Endothelial cell of umbilical vein (primary cell): ENCODE data around the gene FCN2. TPM values are rescaled to one million over a fixed set of nuclear protein-coding genes. Genes with fewer than 3 reads are reported as not detected.

Source experiments
- BruUV-seq: library from RNA; stranded (reverse); fragments of 400-500 nt; replicated peaks from 2 replicates; lab custom pipeline; 2021; lab: Mats Ljungman, UMichigan
- CTCF ChIA-PET: fragments of 300-600, 350-600 bp; sonication (Branson Sonifier 250); formaldehyde crosslinking; loops from one replicate; lab custom pipeline; 2021; ENCODE audit warnings: antibody characterized with exemption, inconsistent platforms; lab: Charles Lee
- POLR2A ChIA-PET: fragments of 300-600, 350-600 bp; sonication (Branson Sonifier 250); formaldehyde crosslinking; loops from one replicate; lab custom pipeline; 2021; ENCODE audit warnings: antibody characterized with exemption, inconsistent platforms; lab: Charles Lee
- DNase-seq: peaks from one replicate; pipeline ENCODE4 v3.0.0-alpha.2; 2011; ENCODE audit warnings: low read depth, low spot score
- FAIRE-seq: peaks from 2 replicates; lab custom pipeline; 2011; peaks lifted over from hg19 to GRCh38; lab: Jason Lieb, UNC
- H2AFZ ChIP-seq: 2 replicates; pipeline ENCODE4 v1.6.0; 2012; ENCODE audit warnings: low read depth, low read length, control low read depth, inconsistent platforms
- H3K27ac ChIP-seq: 2 replicates; pipeline ENCODE4 v1.5.1; 2011; ENCODE audit warnings: low read depth, mild to moderate bottlenecking, control low read depth, low read length, moderate library complexity; ENCODE audit not compliant: insufficient read depth
- H3K27me3 ChIP-seq, 2 experiments: 2 replicates each; pipeline versions ENCODE4 v1.6.0 to v1.6.1; 2011; ENCODE audit warnings: low read length in 2 of 2, mixed read lengths in 1 of 2; ENCODE audit not compliant: control insufficient read depth in 2 of 2, insufficient read depth in 2 of 2
- H3K36me3 ChIP-seq, 2 experiments: 2 replicates in 1 of 2; 3 replicates in 1 of 2; pipeline ENCODE4 v1.5.1; 2011; ENCODE audit warnings: low read length in 2 of 2, mild to moderate bottlenecking in 1 of 2, moderate library complexity in 1 of 2; ENCODE audit not compliant: control insufficient read depth in 2 of 2, insufficient read depth in 2 of 2; ENCODE audit errors: extremely low read depth in 1 of 2
- H3K4me1 ChIP-seq: 3 replicates; pipeline ENCODE4 v1.5.1; 2011; ENCODE audit warnings: mild to moderate bottlenecking, low read length; ENCODE audit not compliant: control insufficient read depth, insufficient read depth; ENCODE audit errors: extremely low read depth
- H3K4me2 ChIP-seq: 2 replicates; pipeline ENCODE4 v1.6.1; 2011; ENCODE audit warnings: low read length, control low read depth, mixed read lengths; ENCODE audit not compliant: insufficient read depth
- H3K4me3 ChIP-seq, 3 experiments: fragments of 200-600 bp in 1 of 3; sonication (generic), shearing (Covaris generic) in 1 of 3; replicated peaks in 1 of 3; 2 replicates each; pipeline ENCODE4 v1.5.1; 2011 to 2016; ENCODE audit warnings: control low read depth in 3 of 3, low read length in 3 of 3, mild to moderate bottlenecking in 2 of 3, inconsistent platforms in 1 of 3, low read depth in 1 of 3, moderate library complexity in 1 of 3; ENCODE audit not compliant: insufficient read depth in 1 of 3
- H3K79me2 ChIP-seq: 2 replicates; pipeline ENCODE4 v1.6.0; 2012; ENCODE audit warnings: low read length, inconsistent platforms; ENCODE audit not compliant: control insufficient read depth, insufficient read depth
- H3K9ac ChIP-seq: replicated peaks from 2 replicates; pipeline ENCODE3; 2011; ENCODE audit warnings: low read length, control low read depth; ENCODE audit not compliant: insufficient read depth; ENCODE audit errors: extremely low read depth
- H3K9me1 ChIP-seq: replicated peaks from 3 replicates; pipeline ENCODE4 v1.6.0; 2011; ENCODE audit warnings: mild to moderate bottlenecking, low read length; ENCODE audit not compliant: control insufficient read depth, insufficient read depth; ENCODE audit errors: extremely low read depth
- H3K9me3 ChIP-seq: replicated peaks from 2 replicates; pipeline ENCODE4 v1.5.1; 2012; ENCODE audit warnings: low read length, inconsistent platforms; ENCODE audit not compliant: control insufficient read depth, insufficient read depth
- H4K20me1 ChIP-seq: replicated peaks from 2 replicates; pipeline ENCODE3; 2011; ENCODE audit warnings: mild to moderate bottlenecking, low read length; ENCODE audit not compliant: control insufficient read depth, insufficient read depth; ENCODE audit errors: extremely low read depth
- CTCF ChIP-seq, 2 donors: IDR thresholded peaks; 1 replicate in 1 of 2; 2 replicates in 1 of 2; pipeline ENCODE4 v1.5.1; 2011; ENCODE audit warnings: low read length in 2 of 2, mild to moderate bottlenecking in 2 of 2, moderate library complexity in 2 of 2, control low read depth in 1 of 2, inconsistent platforms in 1 of 2, low read depth in 1 of 2; ENCODE audit not compliant: insufficient read depth in 1 of 2; ENCODE audit errors: extremely low read depth in 1 of 2
- EZH2 ChIP-seq: IDR thresholded peaks from 2 replicates; pipeline ENCODE4 v1.6.1; 2012; ENCODE audit warnings: borderline replicate concordance, low read depth, mild to moderate bottlenecking, moderate library complexity, low read length, inconsistent platforms; ENCODE audit not compliant: severe bottlenecking
- FOS ChIP-seq: IDR thresholded peaks from 2 replicates; pipeline ENCODE4 v1.6.1; 2011; ENCODE audit warnings: mild to moderate bottlenecking, low read length, moderate library complexity, borderline replicate concordance; ENCODE audit not compliant: insufficient read depth
- GATA2 ChIP-seq: IDR thresholded peaks from 2 replicates; pipeline ENCODE4 v1.7.0; 2011; ENCODE audit warnings: low read depth, mild to moderate bottlenecking, moderate library complexity, mixed read lengths, low read length; ENCODE audit not compliant: insufficient read length, insufficient read depth
- JUN ChIP-seq: IDR thresholded peaks from 2 replicates; pipeline ENCODE4 v1.6.1; 2011; ENCODE audit warnings: borderline replicate concordance, low read depth; ENCODE audit not compliant: insufficient read length, insufficient read depth
- MAX ChIP-seq: IDR thresholded peaks from 2 replicates; pipeline ENCODE4 v1.6.1; 2011; ENCODE audit not compliant: insufficient read depth, insufficient read length
- MYC ChIP-seq: IDR thresholded peaks from one replicate; pipeline ENCODE4 v1.6.1; 2011; ENCODE audit warnings: mild to moderate bottlenecking, low read depth, low read length
- POLR2A ChIP-seq: IDR thresholded peaks from 2 replicates; pipeline ENCODE4 v1.6.1; 2012; ENCODE audit warnings: low read depth, mild to moderate bottlenecking, control low read depth, low read length
- POLR2AphosphoS5 ChIP-seq: IDR thresholded peaks from 2 replicates; pipeline ENCODE4 v1.6.1; 2012; ENCODE audit warnings: low read depth, mild to moderate bottlenecking, control low read depth, low read length, moderate library complexity; ENCODE audit not compliant: insufficient read depth
- dilution Hi-C: fragments of 300-500 bp; cut with MboI; formaldehyde crosslinking; loops from one replicate; pipeline ENCODE4 v1.15.0; 2019; ENCODE audit warnings: low sequenced_read_pairs; ENCODE audit not compliant: extremely low pct_ligation_motif_present
- intact Hi-C: fragments of 100-400 bp; cut with micrococcal nuclease; formaldehyde crosslinking; loops from one replicate; pipeline ENCODE4 v1.10.0; 2022
- polyA plus RNA-seq, 4 experiments: library from polyadenylated mRNA; depleted of rRNA in 3 of 4; stranded (reverse) in 3 of 4; unstranded in 1 of 4; fragments of >200 nt; gene quantifications; 2 replicates each; pipeline versions ENCODE4 v1.2.1 to v1.2.3, GENCODE V29; 2011 to 2012; ENCODE audit warnings: missing spikeins in 1 of 4
- total RNA-seq: library from RNA; stranded (reverse); gene quantifications from 2 replicates; pipeline ENCODE4 v1.2.3, GENCODE V29; 2021

The FCN2 gene
- total and polyA plus RNA-seq, 2 donors (not counting 3 experiments of a cell fraction or from before 2014, with no cell fraction given): not detected

- POLR2A ChIA-PET: no interaction called here
- no peak for DNase-seq
- TF ChIP-seq EZH2 (no peak), CTCF (IDR thresholded peaks at IDR 0.05; ENCODE audit: extremely low read depth in 1 of 2, insufficient read depth in 1 of 2, low read depth in 1 of 2, low read length in 2 of 2) (no peak), JUN (no peak)
- dilution Hi-C loops: no loop called here
- intact Hi-C loops: no loop called here
- Histone ChIP-seq H4K20me1 (no peaks in the 10 kb centered on the region), H3K79me2 (no peaks in the 10 kb centered on the region), H3K9me1 (no peaks in the 10 kb centered on the region), H3K4me1 (no peaks in the 10 kb centered on the region), H3K9ac (no peak overlapping the region), H3K9me3 (no peaks in the 10 kb centered on the region), H3K36me3 (no peaks in the 10 kb centered on the region), H2AFZ (no peak overlapping the region), H3K27ac (no peak overlapping the region), H3K27me3 (peaks cover 0 to 2% of the 10 kb centered on the region in 2 experiments), H3K4me2 (no peak overlapping the region), H3K4me3 (no peak overlapping the region)
- no TSS peak for BruUV-seq
- no peak for FAIRE-seq
- CTCF ChIA-PET: no interaction called here
These were observed 2.6 kb downstream of the FCN2 start for GRCh38 chr9:134883040-134883782.

- H2AFZ ChIP-seq: no peak overlapping the region
- H3K27me3 ChIP-seq: peaks cover 0 to 2% of the 10 kb centered on the region in 2 experiments
- intact Hi-C loops: no loop called here
- no peak overlapping the region for H3K4me2 ChIP-seq
- TF ChIP-seq JUN: no peak
- no peak for TF ChIP-seq POLR2A
- no peak for TF ChIP-seq MAX
- no peak for TF ChIP-seq EZH2
- TF ChIP-seq MYC: no peak
- TF ChIP-seq POLR2AphosphoS5: no peak
- TF ChIP-seq FOS: no peak
- no peak for TF ChIP-seq CTCF (IDR thresholded peaks at IDR 0.05; ENCODE audit: extremely low read depth in 1 of 2, insufficient read depth in 1 of 2, low read depth in 1 of 2, low read length in 2 of 2)
- TF ChIP-seq GATA2: no peak
- no peaks in the 10 kb centered on the region for H3K79me2 ChIP-seq
- dilution Hi-C loops: no loop called here
- H3K4me1 ChIP-seq: no peaks in the 10 kb centered on the region
- BruUV-seq: no TSS peak
- H3K9me1 ChIP-seq: no peaks in the 10 kb centered on the region
- no peak overlapping the region for H3K27ac ChIP-seq
- H3K36me3 ChIP-seq: no peaks in the 10 kb centered on the region
- H3K4me3 ChIP-seq: no peak overlapping the region
- POLR2A ChIA-PET: no interaction called here
- H3K9me3 ChIP-seq: no peaks in the 10 kb centered on the region
- no peak for FAIRE-seq
- no peak for DNase-seq
- CTCF ChIA-PET: no interaction called here
- no peaks in the 10 kb centered on the region for H4K20me1 ChIP-seq
- H3K9ac ChIP-seq: no peak overlapping the region
These were observed 3.9 kb downstream of the FCN2 start for GRCh38 chr9:134884492-134884891.
